ENCODE results near the gene ARHGAP35.
"Not testable (repeated sequence)": the region's sequence is repeated elsewhere in the genome, so short reads cannot be mapped to it uniquely, and the experiment has no call there.

The ARHGAP35 gene

GRCh38 chr19:46880431-46880830 is 19.6 kb downstream of the ARHGAP35 start:
- Mint-ChIP-seq H3K4me3 (no peak overlapping the region), H3K27ac (no peak overlapping the region), H3K4me1 (peaks cover 9% of the 10 kb centered on the region), H3K9me3 (no peaks in the 10 kb centered on the region), H3K27me3 (no peaks in the 10 kb centered on the region)
- ATAC-seq (no peak), DNase-seq (no peak)

GRCh38 chr19:46881092-46881491 is 20.3 kb downstream of the ARHGAP35 start:
- DNase-seq (no peak), ATAC-seq (no peak)
- H3K27ac Mint-ChIP-seq: no peak overlapping the region
- H3K27me3 Mint-ChIP-seq: no peaks in the 10 kb centered on the region
- H3K4me1 Mint-ChIP-seq: peaks cover 9% of the 10 kb centered on the region
- H3K4me3 Mint-ChIP-seq: no peak overlapping the region
- no peaks in the 10 kb centered on the region for H3K9me3 Mint-ChIP-seq

GRCh38 chr19:46882034-46882433 is 21.2 kb downstream of the ARHGAP35 start:
- no peaks in the 10 kb centered on the region for H3K27me3 Mint-ChIP-seq
- no peak for ATAC-seq
- no peak overlapping the region for H3K4me3 Mint-ChIP-seq
- H3K4me1 Mint-ChIP-seq: peaks cover 18% of the 10 kb centered on the region
- no peak for DNase-seq
- H3K9me3 Mint-ChIP-seq: no peaks in the 10 kb centered on the region
- H3K27ac Mint-ChIP-seq: no peak overlapping the region

- not testable (repeated sequence) for H3K27me3 Mint-ChIP-seq, ATAC-seq, H3K4me3 Mint-ChIP-seq, H3K9me3 Mint-ChIP-seq, DNase-seq
- Mint-ChIP-seq H3K4me1 (peaks cover 24% of the 10 kb centered on the region), H3K27ac (peak overlapping the region in 1 of 2 donors; percentile 14)
Observed at GRCh38 chr19:46882751-46883150, 22.0 kb downstream of the ARHGAP35 start.

- Mint-ChIP-seq H3K4me1 (peaks cover 16% of the 10 kb centered on the region), H3K4me3 (no peak overlapping the region), H3K27ac (no peak overlapping the region), H3K9me3 (no peaks in the 10 kb centered on the region), H3K27me3 (no peaks in the 10 kb centered on the region)
- DNase-seq (no peak), ATAC-seq (no peak)
Observed at GRCh38 chr19:46885411-46885810, 24.6 kb downstream of the ARHGAP35 start.

- DNase-seq (no peak), ATAC-seq (no peak)
- Mint-ChIP-seq H3K4me1 (peaks cover 16% of the 10 kb centered on the region), H3K27me3 (no peaks in the 10 kb centered on the region), H3K9me3 (no peaks in the 10 kb centered on the region), H3K4me3 (no peak overlapping the region), H3K27ac (no peak overlapping the region)
Observed at GRCh38 chr19:46886546-46887239, 25.9 kb downstream of the ARHGAP35 start.

- Mint-ChIP-seq H3K4me3 (no peak overlapping the region), H3K27me3 (no peaks in the 10 kb centered on the region), H3K4me1 (peaks cover 17% of the 10 kb centered on the region), H3K9me3 (no peaks in the 10 kb centered on the region), H3K27ac (no peak overlapping the region)
- no peak for ATAC-seq
- no peak for DNase-seq
Observed at GRCh38 chr19:46887240-46887782, 26.5 kb downstream of the ARHGAP35 start.

GRCh38 chr19:46890423-46891170 is 29.8 kb downstream of the ARHGAP35 start:
- H3K27ac Mint-ChIP-seq: no peak overlapping the region
- no peak for DNase-seq
- H3K4me1 Mint-ChIP-seq: peaks cover 40% of the 10 kb centered on the region
- ATAC-seq: no peak
- no peak overlapping the region for H3K4me3 Mint-ChIP-seq
- no peaks in the 10 kb centered on the region for H3K27me3 Mint-ChIP-seq
- H3K9me3 Mint-ChIP-seq: no peaks in the 10 kb centered on the region

GRCh38 chr19:46892252-46893179 is 31.7 kb downstream of the ARHGAP35 start:
- no peak overlapping the region for H3K27ac Mint-ChIP-seq
- no peak overlapping the region for H3K4me3 Mint-ChIP-seq
- H3K27me3 Mint-ChIP-seq: no peaks in the 10 kb centered on the region
- ATAC-seq (no peak), DNase-seq (no peak)
- peaks cover 27% of the 10 kb centered on the region for H3K4me1 Mint-ChIP-seq
- H3K9me3 Mint-ChIP-seq: no peaks in the 10 kb centered on the region

- Mint-ChIP-seq H3K4me1 (peaks cover 29% of the 10 kb centered on the region), H3K4me3 (no peak overlapping the region), H3K27ac (no peak overlapping the region), H3K27me3 (no peaks in the 10 kb centered on the region), H3K9me3 (no peaks in the 10 kb centered on the region)
- ATAC-seq (no peak), DNase-seq (no peak)
Observed at GRCh38 chr19:46896076-46896794, 35.4 kb downstream of the ARHGAP35 start.

GRCh38 chr19:46898731-46899130 is 37.9 kb downstream of the ARHGAP35 start:
- H3K27ac Mint-ChIP-seq: no peak overlapping the region
- no peaks in the 10 kb centered on the region for H3K9me3 Mint-ChIP-seq
- H3K4me3 Mint-ChIP-seq: no peak overlapping the region
- H3K27me3 Mint-ChIP-seq: no peaks in the 10 kb centered on the region
- DNase-seq (no peak), ATAC-seq (no peak)
- peaks cover 34% of the 10 kb centered on the region for H3K4me1 Mint-ChIP-seq

- no peak overlapping the region for H3K27ac Mint-ChIP-seq
- no peaks in the 10 kb centered on the region for H3K9me3 Mint-ChIP-seq
- H3K27me3 Mint-ChIP-seq: no peaks in the 10 kb centered on the region
- no peak overlapping the region for H3K4me3 Mint-ChIP-seq
- ATAC-seq (no peak), DNase-seq (no peak)
- H3K4me1 Mint-ChIP-seq: peaks cover 27% of the 10 kb centered on the region
Observed at GRCh38 chr19:46900341-46900740, 39.5 kb downstream of the ARHGAP35 start.

- Mint-ChIP-seq H3K9me3 (no peaks in the 10 kb centered on the region), H3K4me3 (no peak overlapping the region), H3K27ac (no peak overlapping the region), H3K4me1 (peaks cover 27% of the 10 kb centered on the region), H3K27me3 (no peaks in the 10 kb centered on the region)
- ATAC-seq (no peak), DNase-seq (no peak)
Observed at GRCh38 chr19:46901701-46902401, 41.1 kb downstream of the ARHGAP35 start.

GRCh38 chr19:46902402-46902766 is 41.6 kb downstream of the ARHGAP35 start:
- H3K4me1 Mint-ChIP-seq: peaks cover 27% of the 10 kb centered on the region
- H3K27ac Mint-ChIP-seq: no peak overlapping the region

More at GRCh38 chr19:46902402-46902766, 41.6 kb downstream of the ARHGAP35 start:
- ATAC-seq (no peak), DNase-seq (no peak)
- no peaks in the 10 kb centered on the region for H3K27me3 Mint-ChIP-seq
- no peak overlapping the region for H3K4me3 Mint-ChIP-seq
- no peaks in the 10 kb centered on the region for H3K9me3 Mint-ChIP-seq
